ENCODE data around the gene ANK2.

- TF ChIP-seq CTCF (IDR thresholded peaks at IDR 0.05 in 4 of 5, conservative IDR thresholded peaks at IDR 0.05 in 1 of 5) (no peak), POLR2A (IDR thresholded peaks at IDR 0.05) (no peak)
Measured at GRCh38 chr4:113042502-113042901, 7.0 kb upstream of the ANK2 start.
